SH-SY5Y (cell line): ENCODE measurements around the gene RBM4.

Experiments used
- GATA2 ChIP-seq: IDR thresholded peaks from 2 replicates; pipeline ENCODE4 v1.6.1; 2011; ENCODE audit warnings: mild to moderate bottlenecking, low read depth, low read length
- GATA3 ChIP-seq: IDR thresholded peaks from 2 replicates; pipeline ENCODE4 v1.6.1; 2011; ENCODE audit warnings: low read depth, mild to moderate bottlenecking, low read length, moderate library complexity

DNA sequence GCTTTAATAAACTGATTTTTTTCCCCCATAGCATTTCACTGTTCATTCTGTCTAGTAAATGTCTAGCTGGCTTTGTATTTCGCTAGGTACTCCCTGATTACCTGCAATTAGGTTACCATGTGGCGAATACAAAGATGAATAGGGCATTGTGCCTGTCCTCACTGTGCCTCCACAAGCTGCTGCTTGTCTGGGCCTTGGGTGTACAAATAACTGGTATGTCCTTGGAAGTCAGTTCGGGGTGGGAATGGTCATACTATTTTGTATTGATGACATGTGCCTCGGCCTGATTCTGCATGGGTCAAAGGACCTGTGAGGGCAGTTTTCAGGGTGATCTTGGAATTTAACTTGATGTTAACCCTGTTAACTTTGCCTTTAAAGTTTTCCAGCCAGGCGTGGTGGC, 11.4 kb downstream of the RBM4 start:
- no peak for TF ChIP-seq GATA3
- TF ChIP-seq GATA2: no peak
